ENCODE results near the gene ARPC3.

GRCh38 chr12:110451263-110451662 lies 1.1 kb upstream of the ARPC3 start:
- no peak for TF ChIP-seq POLR2A (IDR thresholded peaks at IDR 0.05)
- TF ChIP-seq, protein P1, sequence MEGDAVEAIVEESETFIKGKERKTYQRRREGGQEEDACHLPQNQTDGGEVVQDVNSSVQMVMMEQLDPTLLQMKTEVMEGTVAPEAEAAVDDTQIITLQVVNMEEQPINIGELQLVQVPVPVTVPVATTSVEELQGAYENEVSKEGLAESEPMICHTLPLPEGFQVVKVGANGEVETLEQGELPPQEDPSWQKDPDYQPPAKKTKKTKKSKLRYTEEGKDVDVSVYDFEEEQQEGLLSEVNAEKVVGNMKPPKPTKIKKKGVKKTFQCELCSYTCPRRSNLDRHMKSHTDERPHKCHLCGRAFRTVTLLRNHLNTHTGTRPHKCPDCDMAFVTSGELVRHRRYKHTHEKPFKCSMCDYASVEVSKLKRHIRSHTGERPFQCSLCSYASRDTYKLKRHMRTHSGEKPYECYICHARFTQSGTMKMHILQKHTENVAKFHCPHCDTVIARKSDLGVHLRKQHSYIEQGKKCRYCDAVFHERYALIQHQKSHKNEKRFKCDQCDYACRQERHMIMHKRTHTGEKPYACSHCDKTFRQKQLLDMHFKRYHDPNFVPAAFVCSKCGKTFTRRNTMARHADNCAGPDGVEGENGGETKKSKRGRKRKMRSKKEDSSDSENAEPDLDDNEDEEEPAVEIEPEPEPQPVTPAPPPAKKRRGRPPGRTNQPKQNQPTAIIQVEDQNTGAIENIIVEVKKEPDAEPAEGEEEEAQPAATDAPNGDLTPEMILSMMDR (IDR thresholded peaks at IDR 0.05) = no peak
